NCI-H1048 (cell line): ENCODE data around the gene TAF4.

Source experiments
- DNase-seq: peaks from one replicate; lab custom pipeline; 2025; lab: John Stamatoyannopoulos, UW

TAF4 gene

GRCh38 chr20:62021793-62022385 is 43.8 kb downstream of the TAF4 start:
- DNase-seq = no peak

- no peak for DNase-seq
Measured at GRCh38 chr20:62020935-62021701, 44.6 kb downstream of the TAF4 start.

DNA sequence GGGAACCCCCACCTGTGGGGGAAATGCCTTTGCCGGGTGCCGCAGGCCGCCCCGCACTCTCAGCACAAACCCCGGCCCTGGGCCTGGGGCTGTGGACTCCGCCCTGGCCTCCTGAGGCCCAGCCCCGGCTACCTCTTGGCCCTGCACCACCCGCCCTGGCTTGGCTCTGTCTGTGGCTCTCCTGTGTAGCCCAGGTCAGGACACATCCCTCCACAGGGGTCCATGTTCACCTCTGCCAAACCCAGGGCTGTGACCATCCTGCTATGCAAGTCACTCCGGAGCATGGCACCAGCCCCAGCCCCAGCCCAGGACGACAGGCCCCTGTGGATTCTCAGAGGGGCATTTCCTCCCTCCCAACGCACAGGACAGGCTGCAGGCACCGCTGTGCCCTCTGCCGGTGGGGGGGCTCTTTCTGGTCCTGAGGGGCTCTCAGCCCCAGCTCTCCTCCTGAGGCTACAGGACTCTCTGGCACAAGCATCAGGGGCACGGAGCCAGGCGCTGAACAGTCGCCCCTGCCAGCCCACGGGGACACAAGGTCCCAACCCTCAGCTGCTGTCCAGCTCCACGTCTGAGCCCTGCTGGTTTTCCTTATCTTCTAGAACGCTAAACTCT is 45.7 kb downstream of the TAF4 start:
- DNase-seq = no peak

DNA sequence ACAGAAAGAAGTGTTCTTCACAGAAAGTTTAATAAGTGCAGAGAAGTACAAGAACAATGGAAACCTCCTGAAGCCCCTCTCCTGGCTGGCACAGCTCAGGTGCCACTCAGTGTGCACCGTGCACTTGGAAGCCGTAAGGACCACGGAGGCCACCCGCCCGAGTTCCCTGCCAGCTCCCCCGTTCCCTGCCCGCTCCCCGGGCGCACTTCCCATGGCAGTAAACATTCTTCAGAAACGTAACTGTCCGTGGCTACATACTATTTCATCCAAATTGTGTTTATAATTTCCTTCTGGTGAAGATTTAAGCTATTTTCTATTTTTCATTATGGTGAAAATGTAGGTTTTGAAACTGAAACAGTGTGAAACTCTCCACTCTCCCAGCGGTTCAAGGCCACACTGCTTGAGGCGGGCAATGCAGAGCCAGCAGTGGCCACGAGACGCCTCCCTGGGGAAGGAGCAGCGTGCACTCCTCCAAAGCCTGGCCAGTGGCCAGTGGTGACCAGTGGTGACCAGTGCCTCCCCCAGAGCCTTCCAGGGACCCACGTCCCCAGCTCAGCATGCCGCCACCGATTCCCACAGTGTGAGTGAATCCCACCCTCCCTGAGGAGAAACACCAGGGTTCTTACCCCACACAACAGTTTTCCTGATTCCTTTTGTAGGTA is 46.4 kb downstream of the TAF4 start:
- no peak for DNase-seq

GRCh38 chr20:62018437-62019143 is 47.1 kb downstream of the TAF4 start:
- no peak for DNase-seq

DNA sequence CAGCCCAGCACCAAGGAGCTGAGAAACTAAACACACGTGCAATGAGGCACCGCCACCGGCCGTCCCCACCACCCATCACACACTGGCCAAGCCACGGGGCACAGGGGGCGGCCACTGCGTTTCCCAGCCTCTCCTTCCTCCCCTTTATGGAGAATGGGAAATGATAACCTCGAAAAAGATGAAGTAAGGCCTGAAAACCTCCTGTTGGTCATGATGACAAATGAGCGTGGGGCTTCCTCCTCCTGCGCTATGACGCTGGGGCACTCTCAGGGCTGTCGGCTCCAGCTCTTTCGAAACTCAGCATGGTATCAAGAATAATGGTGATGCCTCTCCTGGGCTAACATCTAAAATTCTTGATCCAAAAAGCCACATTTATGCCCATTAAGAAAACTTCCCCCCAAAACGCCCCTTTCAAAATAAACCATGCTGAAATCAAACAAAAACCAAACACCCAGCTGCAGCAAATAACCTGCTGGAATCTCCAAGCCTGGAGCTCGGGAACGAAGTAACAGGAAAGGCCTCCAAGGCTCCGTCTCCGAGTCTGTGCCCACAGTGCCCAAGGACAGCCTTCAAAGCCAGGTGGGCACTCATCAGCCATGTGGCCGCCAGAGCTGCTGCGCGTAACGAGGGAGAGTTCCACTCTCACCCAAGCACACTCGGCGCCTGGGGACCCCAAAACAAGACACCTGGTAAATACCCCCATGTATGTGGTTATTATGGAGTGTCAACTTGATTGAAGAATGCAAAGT is 50.0 kb downstream of the TAF4 start:
- no peak for DNase-seq

DNA sequence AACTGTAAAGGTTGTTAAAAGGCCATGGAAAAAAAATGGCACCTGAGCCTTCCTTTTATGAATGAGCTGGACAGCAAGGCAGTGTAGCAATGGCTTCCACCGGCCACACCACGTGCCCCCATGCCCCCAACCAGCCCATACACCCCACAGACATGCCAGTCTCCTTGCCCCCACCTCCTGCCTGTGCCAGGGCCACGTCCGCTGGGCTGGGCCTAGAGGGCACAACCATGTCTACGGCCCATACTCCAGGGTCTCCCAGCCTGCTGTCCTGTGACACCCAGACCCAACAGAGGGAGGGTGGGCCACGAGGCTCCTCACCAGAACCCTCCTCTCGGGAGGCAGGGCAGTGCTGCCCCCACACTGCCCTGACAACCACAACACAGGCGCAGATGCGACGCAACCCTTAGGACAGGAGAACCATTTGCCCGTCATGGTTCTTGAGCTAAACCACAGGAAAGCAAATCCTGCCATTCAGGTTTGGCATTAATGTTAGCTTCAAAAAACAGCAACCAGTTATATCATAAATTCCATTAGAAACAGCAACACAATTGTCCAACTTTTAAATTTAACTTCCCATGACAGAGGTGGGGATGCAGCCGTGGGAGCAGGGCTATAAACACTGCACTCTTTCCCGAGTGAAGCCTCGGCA is 50.7 kb downstream of the TAF4 start:
- DNase-seq = no peak

DNA sequence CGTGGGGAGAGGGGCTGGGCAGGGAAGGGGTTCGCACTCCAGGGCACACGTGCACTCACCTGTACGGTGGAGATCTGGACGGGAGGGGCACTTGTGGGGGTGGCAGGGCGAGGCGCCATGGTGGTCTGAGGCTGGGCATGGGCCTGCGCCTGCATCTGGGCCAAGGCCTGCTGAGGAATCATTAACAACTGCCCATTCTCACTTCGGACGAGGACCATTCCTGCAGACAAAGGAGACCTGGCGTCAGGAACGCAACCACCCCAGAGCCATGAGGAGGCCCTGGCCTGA is 51.2 kb downstream of the TAF4 start:
- DNase-seq = no peak

GRCh38 chr20:62012631-62013030 is 53.0 kb downstream of the TAF4 start:
- DNase-seq = no peak

- DNase-seq = no peak
Measured at GRCh38 chr20:62011938-62012534, 53.6 kb downstream of the TAF4 start.

GRCh38 chr20:62011403-62011790 is 54.3 kb downstream of the TAF4 start:
- DNase-seq = no peak

DNA sequence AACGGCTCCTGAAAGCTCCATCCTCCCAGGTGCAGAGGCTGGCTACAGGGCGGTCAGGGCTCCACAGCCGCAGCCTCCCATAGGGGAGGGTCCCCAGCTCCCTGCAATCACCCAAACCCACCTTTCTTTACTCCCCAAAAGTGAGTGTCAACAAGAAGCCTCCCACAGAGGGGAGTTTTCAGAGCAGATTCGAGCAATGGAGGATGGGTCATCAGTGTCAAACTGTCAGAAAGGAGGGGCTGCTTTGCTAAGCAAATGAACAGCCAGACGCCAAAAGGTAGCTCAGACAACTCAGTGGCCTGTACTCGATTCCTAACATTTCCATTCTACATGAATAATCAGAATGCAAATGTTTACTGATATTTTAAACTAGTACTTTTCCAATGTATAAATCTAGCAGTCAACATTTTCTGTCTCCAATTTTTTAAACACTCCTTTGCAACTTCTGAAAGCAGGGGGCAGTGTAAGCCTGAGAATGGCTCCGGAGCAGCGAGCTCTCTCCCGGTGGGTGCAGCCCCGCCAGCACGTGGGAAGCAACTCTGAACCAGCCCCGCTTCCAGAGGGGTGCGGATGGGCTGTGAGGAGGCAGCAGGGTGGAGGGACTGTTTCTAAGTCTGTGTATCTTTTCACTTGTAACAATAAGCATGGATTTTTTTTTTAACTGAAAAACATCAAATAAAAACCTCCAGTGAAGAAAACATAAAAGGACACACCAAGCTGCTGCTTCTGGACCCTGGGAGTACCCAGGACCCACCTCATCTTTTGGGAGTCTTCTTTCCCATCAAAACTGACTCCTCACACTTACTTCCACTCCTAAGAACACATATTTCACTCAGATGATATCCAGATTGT is 54.9 kb downstream of the TAF4 start:
- DNase-seq = no peak

DNA sequence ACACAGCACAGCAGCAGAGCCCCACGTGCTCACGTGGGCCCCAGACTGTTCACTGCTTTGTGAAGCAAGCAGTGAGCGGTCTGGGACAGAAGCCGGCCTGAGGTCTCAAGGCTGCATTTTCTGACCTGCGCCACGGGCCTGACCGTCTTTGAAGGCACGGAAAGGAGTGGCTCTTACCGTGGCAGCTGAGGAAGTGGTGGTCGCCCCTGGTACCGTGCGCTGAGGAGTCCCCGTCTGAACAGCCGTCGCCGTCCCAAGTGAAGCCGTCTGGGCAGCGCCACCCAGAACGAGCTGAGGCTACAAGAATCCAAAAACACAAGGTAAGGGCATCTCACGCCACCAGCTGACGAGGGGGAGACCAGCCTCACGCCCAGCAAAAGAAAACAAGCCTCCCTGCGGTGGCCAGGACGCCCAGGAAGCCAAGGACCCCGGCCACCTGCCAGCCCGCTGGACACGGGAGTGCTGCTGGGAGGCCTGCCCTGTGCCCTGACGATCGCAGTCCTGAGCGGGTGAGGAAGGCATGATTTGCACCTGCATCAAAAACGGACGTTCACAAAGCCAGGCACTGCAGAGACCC is 55.7 kb downstream of the TAF4 start:
- DNase-seq = no peak

GRCh38 chr20:62009322-62009721 is 56.4 kb downstream of the TAF4 start:
- DNase-seq = no peak

GRCh38 chr20:62008643-62009183 is 57.0 kb downstream of the TAF4 start:
- DNase-seq = no peak

DNA sequence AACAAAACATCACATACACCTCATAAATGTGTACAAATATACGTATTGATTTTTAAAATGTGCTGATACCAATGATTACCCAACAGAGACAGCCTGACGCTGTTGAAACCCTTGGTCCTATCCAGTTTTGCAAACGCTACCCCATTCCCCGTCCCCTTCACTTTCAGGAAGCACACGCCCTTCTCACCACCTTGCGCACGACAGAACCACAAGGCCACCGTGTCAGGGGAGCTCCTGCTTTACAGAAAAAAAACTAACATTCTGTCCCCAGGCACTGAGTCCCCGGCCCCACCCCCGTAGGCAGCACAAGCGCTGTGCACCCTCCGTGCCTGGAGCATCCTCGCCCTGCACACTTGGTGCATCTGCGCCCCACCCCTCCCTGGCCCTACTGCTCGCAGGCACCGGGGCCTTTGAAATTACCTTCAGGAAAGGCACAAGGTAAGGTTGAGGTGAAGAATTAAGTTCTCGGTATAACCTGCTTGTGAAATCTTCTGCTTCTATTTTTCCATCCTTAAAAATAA is 58.5 kb downstream of the TAF4 start:
- no peak for DNase-seq

DNA sequence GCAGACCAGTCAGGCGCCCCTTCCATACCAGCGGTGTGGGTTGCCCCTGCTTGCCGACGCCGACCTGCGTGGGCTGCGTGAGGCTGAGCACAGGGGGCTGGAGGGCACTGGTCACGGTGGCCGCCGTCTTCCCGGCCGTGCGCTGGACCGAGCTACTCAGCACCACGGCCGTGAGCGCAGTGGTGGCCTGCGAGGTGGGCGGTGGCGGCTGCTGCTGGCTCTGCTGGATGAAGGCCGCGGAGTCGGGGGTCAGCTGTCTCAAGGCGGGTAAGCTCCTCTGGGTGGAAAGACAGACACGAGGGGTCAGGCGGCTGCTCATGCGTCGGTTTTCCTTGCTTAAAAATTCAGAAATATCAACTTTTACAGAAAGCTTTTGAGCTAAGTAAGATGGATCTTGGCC is 59.2 kb downstream of the TAF4 start:
- DNase-seq = no peak

DNA sequence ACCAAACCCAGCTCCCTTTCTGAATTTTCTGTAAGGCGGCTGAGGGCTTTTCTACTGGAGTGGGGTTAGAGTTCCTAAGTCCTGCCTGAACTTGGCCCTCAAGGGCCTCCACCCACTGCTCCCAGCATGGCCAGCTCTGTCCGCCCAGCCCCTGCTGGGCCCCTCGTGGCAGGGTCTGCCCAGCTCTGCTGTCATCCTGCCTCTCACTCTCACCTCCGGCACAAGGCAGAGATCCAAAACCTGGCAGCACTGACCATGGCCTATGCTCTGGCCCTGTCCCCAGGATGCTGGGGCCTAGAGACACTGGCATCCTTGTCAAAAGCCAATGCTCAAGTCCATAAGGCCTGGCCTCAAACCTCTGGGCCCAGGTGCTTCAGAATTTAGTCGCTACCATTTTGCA is 61.1 kb downstream of the TAF4 start:
- DNase-seq = no peak
